ENCODE measurements around the gene MAD1L1.

GRCh38 chr7:2256306-2257045 lies 23.7 kb upstream of the MAD1L1 start:
- TF ChIP-seq GATA3 (IDR thresholded peaks at IDR 0.05; ENCODE audit: low read depth, low read length) (no peak), GATA2 (IDR thresholded peaks at IDR 0.05; ENCODE audit: low read depth, low read length) (no peak)
